GM19193 (cell line): Measurements from ENCODE around the gene GIPR.

ENCODE experiments used
- POLR2A ChIP-seq: IDR thresholded peaks from 4 replicates; pipeline ENCODE4 v1.6.1; 2011; ENCODE audit not compliant: insufficient read depth, insufficient read length; ENCODE audit errors: extremely low read depth

GIPR gene, protein sequence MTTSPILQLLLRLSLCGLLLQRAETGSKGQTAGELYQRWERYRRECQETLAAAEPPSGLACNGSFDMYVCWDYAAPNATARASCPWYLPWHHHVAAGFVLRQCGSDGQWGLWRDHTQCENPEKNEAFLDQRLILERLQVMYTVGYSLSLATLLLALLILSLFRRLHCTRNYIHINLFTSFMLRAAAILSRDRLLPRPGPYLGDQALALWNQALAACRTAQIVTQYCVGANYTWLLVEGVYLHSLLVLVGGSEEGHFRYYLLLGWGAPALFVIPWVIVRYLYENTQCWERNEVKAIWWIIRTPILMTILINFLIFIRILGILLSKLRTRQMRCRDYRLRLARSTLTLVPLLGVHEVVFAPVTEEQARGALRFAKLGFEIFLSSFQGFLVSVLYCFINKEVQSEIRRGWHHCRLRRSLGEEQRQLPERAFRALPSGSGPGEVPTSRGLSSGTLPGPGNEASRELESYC

DNA sequence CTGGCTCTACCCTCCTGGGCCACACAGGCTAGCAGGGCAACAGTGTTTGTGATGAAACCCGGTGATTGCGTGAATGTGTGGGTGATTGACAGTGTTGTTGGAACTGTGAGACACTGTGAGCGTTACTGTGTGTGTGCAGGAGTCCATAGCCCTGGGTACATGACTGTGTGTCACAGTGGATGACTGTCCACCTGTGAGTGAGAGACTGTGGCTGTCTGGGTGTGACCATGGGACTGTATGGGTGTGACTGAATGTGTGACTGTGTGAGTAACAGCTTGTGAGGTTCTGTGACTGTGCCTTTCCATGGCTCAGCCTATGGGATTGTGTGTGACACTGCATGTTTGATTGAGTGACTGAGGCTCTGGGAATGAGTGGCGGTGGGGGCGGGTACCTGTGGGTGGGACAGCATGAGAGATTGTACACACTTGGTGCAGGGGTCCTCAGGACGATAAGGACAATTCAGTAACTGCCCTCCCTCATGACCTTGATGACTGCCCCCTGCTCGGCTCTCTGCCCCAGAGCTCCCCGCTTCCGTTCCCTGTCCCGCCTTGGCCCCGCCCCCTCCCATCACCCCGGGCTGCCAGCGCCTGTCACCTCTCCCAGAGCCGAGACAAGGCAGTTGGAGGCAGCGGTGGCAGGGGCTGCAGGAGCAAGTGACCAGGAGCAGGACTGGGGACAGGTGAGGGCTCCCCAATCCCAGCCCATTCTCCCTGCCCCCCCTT, at the start of gene GIPR:
TSS of gene GIPR (plus strand) at position 602 of the 722 bp plus-strand sequence. CDS start 1,300 bp downstream, outside the sequence.
- peak; percentile 66 for TF ChIP-seq POLR2A

GRCh38 chr19:45621389-45621788, 46.6 kb upstream of the GIPR start:
- TF ChIP-seq POLR2A: no peak

- TF ChIP-seq POLR2A: no peak
Measured at GRCh38 chr19:45621976-45622503, 46.0 kb upstream of the GIPR start.

DNA sequence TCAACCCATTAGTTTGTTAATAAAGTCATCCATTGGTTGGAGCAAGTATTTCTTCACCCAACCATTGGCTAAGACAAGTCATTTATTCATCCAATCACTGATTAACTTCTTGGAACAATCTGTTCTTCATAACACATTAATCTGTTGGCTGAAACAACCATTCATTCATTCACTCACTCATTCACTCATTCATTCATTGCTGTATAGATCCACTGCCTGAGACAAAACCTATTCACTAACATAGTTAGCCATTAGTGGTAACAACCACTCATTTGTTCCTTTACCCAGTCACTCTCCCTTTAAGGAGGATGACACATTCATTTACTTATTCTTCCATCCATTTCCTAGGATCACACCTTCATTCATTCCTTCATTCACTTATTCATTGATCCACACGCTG, 44.0 kb upstream of the GIPR start:
- no peak for TF ChIP-seq POLR2A

DNA sequence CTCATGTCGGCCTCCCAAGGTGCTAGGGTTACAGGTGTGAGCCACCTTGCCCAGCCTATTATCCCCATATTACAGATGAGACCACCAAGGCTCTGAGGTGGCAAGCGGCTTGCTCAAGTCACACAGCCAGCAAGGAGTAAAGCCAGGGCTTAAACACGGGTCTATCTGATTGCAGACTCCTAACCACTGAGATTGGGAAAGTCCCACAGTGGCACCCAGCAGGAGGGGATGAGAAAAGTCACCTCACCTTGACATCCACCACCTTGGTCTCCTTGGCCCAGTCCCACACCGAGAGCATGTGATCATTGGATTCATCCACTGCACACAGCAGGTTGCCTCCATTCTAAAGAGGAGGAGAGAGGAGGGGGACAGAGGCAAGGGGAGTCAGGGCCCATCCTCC, 38.3 kb upstream of the GIPR start:
- no peak for TF ChIP-seq POLR2A

- no peak for TF ChIP-seq POLR2A
Measured at GRCh38 chr19:45630463-45630862, 37.6 kb upstream of the GIPR start.

DNA sequence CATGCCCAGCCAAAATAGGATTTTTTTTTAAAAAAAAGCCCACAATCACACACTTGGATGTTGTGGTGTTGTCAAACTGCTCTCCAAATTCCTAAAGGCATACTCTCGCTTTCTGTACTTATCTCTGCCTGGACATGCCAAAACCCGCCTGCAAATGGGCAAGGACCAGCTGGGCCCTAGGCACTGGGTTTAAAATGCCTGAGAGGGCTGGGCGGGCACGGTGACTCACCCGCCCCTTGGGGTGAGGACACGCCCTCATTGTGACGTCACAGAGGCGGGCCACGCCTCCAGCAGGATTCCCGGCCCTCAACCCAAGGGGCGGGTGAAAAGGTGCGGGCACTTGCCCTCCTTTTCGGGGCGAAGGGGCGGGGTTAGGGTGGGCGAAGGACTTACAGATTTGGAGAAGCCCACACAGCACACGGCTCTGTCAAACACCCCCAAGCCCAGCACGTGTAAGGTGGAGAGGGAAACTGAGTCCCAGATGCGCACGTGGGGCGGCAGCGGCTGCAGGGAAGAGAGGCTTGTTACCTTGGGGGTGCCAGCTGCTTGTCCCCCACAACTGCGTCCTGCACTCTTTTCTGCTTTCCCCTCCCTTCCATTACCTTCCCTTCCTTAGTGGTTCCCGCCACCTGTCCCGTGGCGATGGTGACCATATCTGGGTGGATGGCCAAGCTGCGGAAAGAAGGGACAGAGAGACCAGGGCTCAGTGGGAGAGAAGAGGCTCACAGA, 35.4 kb upstream of the GIPR start:
- TF ChIP-seq POLR2A: no peak

- no peak for TF ChIP-seq POLR2A
Measured at GRCh38 chr19:45636275-45636674, 31.7 kb upstream of the GIPR start.

DNA sequence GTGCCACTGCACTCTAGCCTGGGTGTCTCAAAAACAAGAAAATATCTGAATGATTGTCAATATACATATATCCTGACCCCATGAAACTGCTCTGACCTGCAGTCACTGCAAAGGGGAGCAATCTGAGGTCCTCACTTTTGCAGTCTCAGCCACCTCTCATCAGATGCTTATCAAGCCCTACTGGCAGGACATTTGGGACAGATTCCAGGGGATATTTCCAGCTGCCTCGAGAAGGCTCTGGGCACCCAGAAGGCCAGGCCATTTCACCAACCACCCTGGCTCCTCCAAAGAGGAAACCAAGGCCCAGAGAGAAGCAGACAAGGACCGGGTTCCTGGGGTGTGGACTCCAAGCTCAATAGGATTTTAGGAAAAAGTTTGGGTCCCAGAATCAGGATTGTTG, 31.1 kb upstream of the GIPR start:
- TF ChIP-seq POLR2A: no peak

- TF ChIP-seq POLR2A: no peak
Measured at GRCh38 chr19:45637890-45638667, 29.9 kb upstream of the GIPR start.

- TF ChIP-seq POLR2A: peak; percentile 64
Measured at GRCh38 chr19:45638930-45639729, 28.9 kb upstream of the GIPR start, which contains the start of gene EML2. EML2 (minus strand) TSS chr19:45639397; CDS start chr19:45639376, 21 bp downstream.

- TF ChIP-seq POLR2A: no peak
Measured at GRCh38 chr19:45640849-45641273, 27.2 kb upstream of the GIPR start.

DNA sequence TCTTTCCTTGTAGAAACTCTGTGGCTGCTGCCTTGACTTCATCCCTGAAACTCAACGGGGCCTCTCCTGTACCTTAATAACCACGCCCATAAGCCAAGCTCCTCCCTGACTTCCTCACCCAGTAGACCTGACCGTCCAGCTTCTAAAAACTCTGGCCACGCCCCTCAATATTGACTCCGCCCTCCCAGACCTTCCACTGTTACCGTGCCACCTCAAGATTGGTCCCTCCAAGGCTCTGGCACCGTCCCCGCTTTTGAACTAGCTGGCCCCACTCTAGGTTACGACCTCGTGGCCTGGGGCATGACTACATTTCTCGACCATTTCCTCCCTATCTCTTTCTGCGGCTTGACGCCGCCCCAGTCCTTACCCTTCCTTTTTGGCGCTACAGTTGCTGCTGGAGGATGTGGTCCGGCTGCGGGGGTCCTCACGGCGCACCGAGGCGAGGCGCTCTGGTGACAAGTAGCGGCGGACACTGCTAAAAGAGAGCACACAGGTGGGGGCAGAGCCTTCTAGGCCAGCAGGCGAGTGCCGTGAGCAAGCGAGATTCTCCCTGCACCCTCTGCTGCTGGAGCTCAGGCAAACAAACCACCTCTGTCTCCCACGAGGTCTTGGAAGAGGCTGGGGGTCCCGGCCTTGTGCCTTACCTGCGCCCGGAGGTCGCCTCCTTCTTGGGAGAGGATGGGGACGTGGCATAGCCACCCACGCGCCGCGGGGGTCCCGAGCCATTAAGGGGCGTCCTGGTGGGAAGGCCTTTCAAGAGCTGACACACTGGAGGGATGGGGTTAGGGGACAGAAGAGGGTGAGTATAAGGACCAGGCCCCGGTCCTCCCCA, 26.5 kb upstream of the GIPR start:
- peak; percentile 35 for TF ChIP-seq POLR2A
